ENCODE measurements around the gene PDSS2.

- no peak for TF ChIP-seq CTCF (IDR thresholded peaks at IDR 0.05; ENCODE audit: low read depth, low read length)
- TF ChIP-seq EZH2phosphoT487 (IDR thresholded peaks at IDR 0.05; ENCODE audit: low read depth): no peak
Measured at GRCh38 chr6:107196152-107196551, 263.2 kb downstream of the PDSS2 start.
